ENCODE data around the gene HPSE2. TPM values are rescaled to one million over a fixed set of nuclear protein-coding genes. Genes with fewer than 3 reads are reported as not detected.

Gene HPSE2
- total and polyA plus RNA-seq, 2 donors (not counting 1 experiment from before 2014, with no cell fraction given), result not detected

DNA sequence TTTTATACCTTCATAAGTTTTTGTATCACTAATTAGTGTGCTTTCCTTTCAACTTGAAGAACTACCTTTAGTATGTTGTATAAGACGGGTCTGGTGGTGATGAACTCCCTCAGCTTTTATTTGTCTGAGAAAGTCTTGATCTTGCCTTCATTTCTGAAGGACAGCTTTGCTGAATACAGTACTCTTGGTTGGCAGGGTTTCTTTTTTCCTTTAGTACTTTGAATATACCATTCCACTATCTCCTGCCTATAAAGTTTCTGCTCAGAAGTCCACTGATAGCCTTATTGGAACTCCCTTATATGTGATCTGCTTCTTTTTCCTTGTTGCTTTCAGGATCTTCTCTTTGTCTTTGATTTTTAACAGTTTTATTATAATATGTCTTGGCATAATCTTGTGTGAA lies 230.9 kb downstream of the HPSE2 start:
- no peak overlapping the region for H3K9ac ChIP-seq (ENCODE audit: low read length)
- no peak overlapping the region for H3K27ac Mint-ChIP-seq
- CTCF ChIA-PET, result no interaction called here
- H3K36me3 ChIP-seq (replicated peaks in 1 of 2; ENCODE audit: control extremely low read depth in 1 of 2, control insufficient read depth in 1 of 2, extremely low read depth in 1 of 2, insufficient read depth in 2 of 2, low read length in 1 of 2), result no peaks in the 10 kb centered on the region
- no peaks in the 10 kb centered on the region for H3K4me1 Mint-ChIP-seq
- POLR2A ChIA-PET, result no interaction called here
- no peak overlapping the region for H3K4me3 ChIP-seq (ENCODE audit: control extremely low read depth in 1 of 5, extremely low read depth in 1 of 5, insufficient read depth in 1 of 5, low read depth in 2 of 5, low read length in 4 of 5)
- no peaks in the 10 kb centered on the region for H4K20me1 ChIP-seq (ENCODE audit: control insufficient read depth, insufficient read depth, low read length, poor library complexity, severe bottlenecking)
- no peak overlapping the region for H3K27ac ChIP-seq (ENCODE audit: low read length in 2 of 2)
- no CpG with 5 or more reads among the region's 1 CpG for WGBS (ENCODE audit: insufficient coverage)
- no peaks in the 10 kb centered on the region for H3K4me1 ChIP-seq (ENCODE audit: control insufficient read depth in 2 of 2, insufficient read depth in 2 of 2, low read length in 2 of 2)
- DNase-seq (no peak), ATAC-seq (ENCODE audit: low read depth) (no peak)
- intact Hi-C loops (cut with micrococcal nuclease), result no loop called here
- no peak overlapping the region for H2AFZ ChIP-seq (ENCODE audit: insufficient read depth, low read depth, low read length, poor library complexity, severe bottlenecking)
- H3K79me2 ChIP-seq (ENCODE audit: control insufficient read depth, insufficient read depth, low read length), result no peaks in the 10 kb centered on the region
- no peaks in the 10 kb centered on the region for H3K27me3 Mint-ChIP-seq
- no peak overlapping the region for H3K4me3 Mint-ChIP-seq
- TF ChIP-seq EZH2 (IDR thresholded peaks at IDR 0.05; ENCODE audit: borderline replicate concordance, insufficient read depth, low read depth, low read length, poor library complexity, severe bottlenecking), result no peak
- TF ChIP-seq, protein P1, sequence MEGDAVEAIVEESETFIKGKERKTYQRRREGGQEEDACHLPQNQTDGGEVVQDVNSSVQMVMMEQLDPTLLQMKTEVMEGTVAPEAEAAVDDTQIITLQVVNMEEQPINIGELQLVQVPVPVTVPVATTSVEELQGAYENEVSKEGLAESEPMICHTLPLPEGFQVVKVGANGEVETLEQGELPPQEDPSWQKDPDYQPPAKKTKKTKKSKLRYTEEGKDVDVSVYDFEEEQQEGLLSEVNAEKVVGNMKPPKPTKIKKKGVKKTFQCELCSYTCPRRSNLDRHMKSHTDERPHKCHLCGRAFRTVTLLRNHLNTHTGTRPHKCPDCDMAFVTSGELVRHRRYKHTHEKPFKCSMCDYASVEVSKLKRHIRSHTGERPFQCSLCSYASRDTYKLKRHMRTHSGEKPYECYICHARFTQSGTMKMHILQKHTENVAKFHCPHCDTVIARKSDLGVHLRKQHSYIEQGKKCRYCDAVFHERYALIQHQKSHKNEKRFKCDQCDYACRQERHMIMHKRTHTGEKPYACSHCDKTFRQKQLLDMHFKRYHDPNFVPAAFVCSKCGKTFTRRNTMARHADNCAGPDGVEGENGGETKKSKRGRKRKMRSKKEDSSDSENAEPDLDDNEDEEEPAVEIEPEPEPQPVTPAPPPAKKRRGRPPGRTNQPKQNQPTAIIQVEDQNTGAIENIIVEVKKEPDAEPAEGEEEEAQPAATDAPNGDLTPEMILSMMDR (IDR thresholded peaks at IDR 0.05), result no peak
- peaks cover 11% of the 10 kb centered on the region for H3K9me3 Mint-ChIP-seq (ENCODE audit: insufficient read depth)
- no peaks in the 10 kb centered on the region for H3K27me3 ChIP-seq (replicated peaks in 1 of 4; ENCODE audit: control extremely low read depth in 1 of 4, control insufficient read depth in 3 of 4, insufficient read depth in 4 of 4, low read length in 3 of 4)
- H3K4me2 ChIP-seq (replicated peaks; ENCODE audit: low read depth, low read length, poor library complexity, severe bottlenecking), result no peak overlapping the region
- H3K9me3 ChIP-seq (ENCODE audit: control extremely low read depth in 1 of 3, control insufficient read depth in 2 of 3, insufficient read depth in 1 of 3, low read length in 2 of 3), result peaks cover 1 to 23% (median 17%) of the 10 kb centered on the region in 3 donors

DNA sequence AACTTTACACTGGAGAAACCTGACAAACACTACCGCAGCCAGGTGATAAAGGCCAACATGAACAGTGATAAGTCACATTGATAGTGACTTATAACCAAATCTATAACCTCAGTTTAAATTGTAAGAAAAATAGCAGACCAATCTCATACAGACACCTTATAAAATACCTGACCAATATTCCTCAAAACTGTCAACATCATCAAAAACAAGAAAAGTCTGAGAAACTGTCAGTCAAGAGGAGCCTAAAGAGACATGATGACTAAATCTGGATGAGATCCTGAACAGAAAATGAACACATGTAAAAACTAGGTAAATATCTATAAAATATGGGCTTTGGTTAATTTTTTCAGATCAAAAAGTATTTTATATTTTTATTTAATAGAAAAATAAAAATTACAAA lies 233.3 kb downstream of the HPSE2 start:
- TF ChIP-seq, protein P1 (IDR thresholded peaks at IDR 0.05), result no peak
- TF ChIP-seq EZH2 (IDR thresholded peaks at IDR 0.05; ENCODE audit: borderline replicate concordance, insufficient read depth, low read depth, low read length, poor library complexity, severe bottlenecking), result no peak
- no peaks in the 10 kb centered on the region for H3K4me1 ChIP-seq (ENCODE audit: control insufficient read depth in 2 of 2, insufficient read depth in 2 of 2, low read length in 2 of 2)
- no peak overlapping the region for H2AFZ ChIP-seq (ENCODE audit: insufficient read depth, low read depth, low read length, poor library complexity, severe bottlenecking)
- intact Hi-C loops (cut with micrococcal nuclease), result no loop called here
- H3K4me1 Mint-ChIP-seq, result no peaks in the 10 kb centered on the region
- H3K36me3 ChIP-seq (replicated peaks in 1 of 2; ENCODE audit: control extremely low read depth in 1 of 2, control insufficient read depth in 1 of 2, extremely low read depth in 1 of 2, insufficient read depth in 2 of 2, low read length in 1 of 2), result no peaks in the 10 kb centered on the region
- peaks cover 11% of the 10 kb centered on the region for H3K9me3 Mint-ChIP-seq (ENCODE audit: insufficient read depth)
- no peak overlapping the region for H3K9ac ChIP-seq (ENCODE audit: low read length)
- ATAC-seq (ENCODE audit: low read depth), result no peak
- H4K20me1 ChIP-seq (ENCODE audit: control insufficient read depth, insufficient read depth, low read length, poor library complexity, severe bottlenecking), result no peaks in the 10 kb centered on the region
- H3K27ac Mint-ChIP-seq, result no peak overlapping the region
- no peaks in the 10 kb centered on the region for H3K27me3 ChIP-seq (replicated peaks in 1 of 4; ENCODE audit: control extremely low read depth in 1 of 4, control insufficient read depth in 3 of 4, insufficient read depth in 4 of 4, low read length in 3 of 4)
- ChIA-PET CTCF (no interaction called here), POLR2A (no interaction called here)
- no CpG with 5 or more reads among the region's 1 CpG for WGBS (ENCODE audit: insufficient coverage)
- H3K4me3 Mint-ChIP-seq, result no peak overlapping the region
- no peak overlapping the region for H3K27ac ChIP-seq (ENCODE audit: low read length in 2 of 2)
- no peaks in the 10 kb centered on the region for H3K79me2 ChIP-seq (ENCODE audit: control insufficient read depth, insufficient read depth, low read length)
- H3K4me3 ChIP-seq (ENCODE audit: control extremely low read depth in 1 of 5, extremely low read depth in 1 of 5, insufficient read depth in 1 of 5, low read depth in 2 of 5, low read length in 4 of 5), result no peak overlapping the region
- H3K9me3 ChIP-seq (ENCODE audit: control extremely low read depth in 1 of 3, control insufficient read depth in 2 of 3, insufficient read depth in 1 of 3, low read length in 2 of 3), result peaks cover 1 to 23% (median 17%) of the 10 kb centered on the region in 3 donors
- H3K4me2 ChIP-seq (replicated peaks; ENCODE audit: low read depth, low read length, poor library complexity, severe bottlenecking), result no peak overlapping the region
- H3K27me3 Mint-ChIP-seq, result no peaks in the 10 kb centered on the region
- DNase-seq, result no peak
